Naive thymus-derived CD8-positive, alpha-beta T cell (primary cell): ENCODE measurements around the gene POLR2L. TPM values are rescaled to one million over a fixed set of nuclear protein-coding genes. Genes with fewer than 3 reads are reported as not detected.

Experiments used
- ATAC-seq, 2 donors: fragments of 150-1000 bp; cut with Tn5 transposase in 1 of 2; sonication (Bioruptor Pico), chemical (Tn5 transposase) in 1 of 2; 1 replicate in 1 of 2; 2 replicates in 1 of 2; pipeline ENCODE4 v1.10.0; 2021; ENCODE audit warnings: mild to moderate bottlenecking in 2 of 2, moderate library complexity in 2 of 2
- POLR2A ChIA-PET: fragments of 350-600 bp; sonication (Branson Sonifier 250); formaldehyde crosslinking; loops from one replicate; lab custom pipeline; 2021; ENCODE audit warnings: antibody characterized with exemption; lab: Charles Lee
- DNase-seq, 10 donors: peaks; one replicate each; pipeline versions ENCODE4 v3.0.0 to v3.0.0-alpha.2; 2020 to 2022
- H3K27ac Mint-ChIP-seq, 10 donors: one replicate each; pipeline ENCODE4 v1.8.0; 2020 to 2022; ENCODE audit warnings: mild to moderate bottlenecking in 10 of 10, mixed read lengths in 10 of 10, moderate library complexity in 4 of 10, inconsistent platforms in 1 of 10
- H3K27me3 Mint-ChIP-seq, 5 donors: one replicate each; pipeline ENCODE4 v1.8.0; 2021 to 2022; ENCODE audit warnings: mixed read lengths in 5 of 5
- H3K36me3 Mint-ChIP-seq, 3 donors: one replicate each; pipeline ENCODE4 v1.8.0; 2020 to 2022; ENCODE audit warnings: mixed read lengths in 3 of 3, mild to moderate bottlenecking in 2 of 3, inconsistent platforms in 1 of 3
- H3K4me1 Mint-ChIP-seq, 4 donors: one replicate each; pipeline ENCODE4 v1.8.0; 2021 to 2022; ENCODE audit warnings: mixed read lengths in 4 of 4
- H3K4me3 Mint-ChIP-seq, 10 donors: one replicate each; pipeline ENCODE4 v1.8.0; 2020 to 2022; ENCODE audit warnings: mild to moderate bottlenecking in 10 of 10, mixed read lengths in 10 of 10, moderate library complexity in 6 of 10, inconsistent platforms in 1 of 10
- H3K9me3 Mint-ChIP-seq, 9 donors: one replicate each; pipeline ENCODE4 v1.8.0; 2020 to 2022; ENCODE audit warnings: mixed read lengths in 9 of 9, mild to moderate bottlenecking in 3 of 9, inconsistent platforms in 1 of 9, moderate library complexity in 1 of 9
- polyA plus RNA-seq, 3 donors: library from polyadenylated mRNA; unstranded; fragments of 300-500 nt; fragmentation: Illumina TruSeq; gene quantifications; one replicate each; pipeline ENCODE4 v1.2.3, GENCODE V29; 2021
- total RNA-seq, 8 experiments: library from RNA in 2 of 8; stranded (reverse) in 2 of 8; gene quantifications; one replicate each; pipeline ENCODE4 v1.2.3 and lab custom pipeline; 2021 to 2026

POLR2L gene
- total and polyA plus RNA-seq, 5 experiments from 2014 or later = 50.3 to 102 (median 96.5) TPM

DNA sequence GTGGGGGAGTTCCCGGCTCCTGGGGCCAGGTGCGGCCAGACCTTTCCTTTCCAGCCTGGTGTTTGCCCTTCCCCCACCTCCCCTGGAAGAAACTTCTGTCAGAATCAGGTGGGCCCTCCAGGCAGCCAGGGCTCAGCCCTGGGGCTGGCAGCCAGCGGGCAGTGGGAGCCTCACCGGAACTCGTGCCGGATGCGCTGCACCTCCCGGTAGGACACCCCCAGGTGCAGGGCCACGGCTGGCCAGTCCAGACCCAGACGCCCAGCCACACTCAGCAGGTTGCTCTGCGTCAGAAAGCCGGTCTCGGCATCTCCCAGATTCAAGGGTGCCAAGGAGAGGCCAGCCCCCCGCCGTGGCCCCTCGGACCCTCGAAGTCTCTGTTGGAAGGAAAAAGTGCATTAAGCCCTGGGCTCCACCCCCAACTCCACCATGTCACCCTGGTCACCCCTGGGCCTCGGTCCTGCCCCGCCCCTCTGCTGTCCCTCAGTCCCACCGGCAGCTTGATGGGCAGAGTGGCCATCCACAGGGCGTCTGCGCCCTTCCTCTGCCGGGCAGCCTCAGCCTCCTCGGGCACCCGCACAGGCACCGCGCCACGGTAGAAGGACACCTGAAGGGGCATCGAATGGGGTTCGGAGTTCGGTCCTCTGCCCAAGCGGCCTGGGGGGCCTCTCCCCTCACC lies 42.5 kb downstream of the POLR2L start:
- no peaks in the 10 kb centered on the region for H3K9me3 Mint-ChIP-seq
- DNase-seq = no peak
- H3K36me3 Mint-ChIP-seq = peaks cover 0 to 2% (median 0%) of the 10 kb centered on the region in 3 donors
- H3K4me3 Mint-ChIP-seq = peak overlapping the region in 1 of 10 donors; percentile 48
- no peak overlapping the region for H3K27ac Mint-ChIP-seq
- peaks cover 4 to 34% (median 21%) of the 10 kb centered on the region in 4 donors for H3K4me1 Mint-ChIP-seq
- ATAC-seq = no peak
- no peaks in the 10 kb centered on the region for H3K27me3 Mint-ChIP-seq
- POLR2A ChIA-PET = interaction anchor here (1.2 to 1.8 kb wide), 5 partner anchors 10 to 23 kb away, joined by 3 to 9 read pairs (median 4); partner anchors contain the start of genes PNPLA2 and RPLP2

DNA sequence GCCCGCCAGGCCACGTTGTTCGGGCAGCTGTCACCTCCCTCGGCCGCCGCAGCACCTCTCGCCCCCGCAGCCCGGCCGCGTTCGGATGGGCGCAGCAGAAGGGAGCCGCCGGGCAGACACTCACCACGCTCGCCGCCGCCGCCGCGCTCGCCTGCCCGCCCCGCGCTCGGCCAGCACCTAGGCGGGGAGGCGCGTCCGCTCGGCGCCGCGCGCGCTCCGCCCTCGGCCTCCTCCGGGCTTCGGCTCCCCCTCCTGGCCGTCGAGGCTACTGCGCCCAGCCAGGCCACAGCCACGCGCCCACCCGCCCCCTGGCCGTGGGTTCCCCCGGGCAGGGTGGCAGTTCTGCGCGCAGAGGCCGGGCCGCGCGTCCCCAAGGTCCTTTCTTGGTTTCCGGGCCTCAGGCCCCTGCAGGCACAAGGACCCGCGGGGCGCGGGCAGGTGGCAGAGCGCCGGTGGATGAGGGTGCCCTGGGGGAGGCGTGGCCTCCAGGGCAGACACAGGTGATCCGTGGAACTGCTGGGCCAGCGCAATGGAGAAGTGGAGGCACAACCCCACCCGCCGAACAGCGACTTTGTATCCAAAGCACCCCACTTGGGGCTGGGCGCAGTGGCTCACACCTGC lies 44.1 kb downstream of the POLR2L start, which contains the start of gene SLC25A22:
Gene SLC25A22, minus strand, starts transcription at position 189 of the 621 bp plus-strand sequence. CDS start 3,275 bp downstream, outside the sequence.
- H3K4me1 Mint-ChIP-seq = peaks cover 4 to 29% (median 20%) of the 10 kb centered on the region in 4 donors
- peak; percentile 57 to 58 for ATAC-seq
- H3K27ac Mint-ChIP-seq = peak within 1 kb of the TSS; percentile 82 to 98 (median 94)
- H3K9me3 Mint-ChIP-seq = no peaks in the 10 kb centered on the region
- H3K4me3 Mint-ChIP-seq = peak within 1 kb of the TSS; percentile 84 to 97 (median 90)
- POLR2A ChIA-PET = interaction anchor here (0.5 to 3.2 kb wide), 9 partner anchors 10 to 262 kb away, joined by 3 to 29 read pairs (median 4); partner anchors contain the start of genes GATD1, HRAS, LRRC56 and PNPLA2
- DNase-seq = peak; percentile 71 to 89 (median 84)
- H3K36me3 Mint-ChIP-seq = peaks cover 0 to 3% (median 0%) of the 10 kb centered on the region in 3 donors
- H3K27me3 Mint-ChIP-seq = no peaks in the 10 kb centered on the region

DNA sequence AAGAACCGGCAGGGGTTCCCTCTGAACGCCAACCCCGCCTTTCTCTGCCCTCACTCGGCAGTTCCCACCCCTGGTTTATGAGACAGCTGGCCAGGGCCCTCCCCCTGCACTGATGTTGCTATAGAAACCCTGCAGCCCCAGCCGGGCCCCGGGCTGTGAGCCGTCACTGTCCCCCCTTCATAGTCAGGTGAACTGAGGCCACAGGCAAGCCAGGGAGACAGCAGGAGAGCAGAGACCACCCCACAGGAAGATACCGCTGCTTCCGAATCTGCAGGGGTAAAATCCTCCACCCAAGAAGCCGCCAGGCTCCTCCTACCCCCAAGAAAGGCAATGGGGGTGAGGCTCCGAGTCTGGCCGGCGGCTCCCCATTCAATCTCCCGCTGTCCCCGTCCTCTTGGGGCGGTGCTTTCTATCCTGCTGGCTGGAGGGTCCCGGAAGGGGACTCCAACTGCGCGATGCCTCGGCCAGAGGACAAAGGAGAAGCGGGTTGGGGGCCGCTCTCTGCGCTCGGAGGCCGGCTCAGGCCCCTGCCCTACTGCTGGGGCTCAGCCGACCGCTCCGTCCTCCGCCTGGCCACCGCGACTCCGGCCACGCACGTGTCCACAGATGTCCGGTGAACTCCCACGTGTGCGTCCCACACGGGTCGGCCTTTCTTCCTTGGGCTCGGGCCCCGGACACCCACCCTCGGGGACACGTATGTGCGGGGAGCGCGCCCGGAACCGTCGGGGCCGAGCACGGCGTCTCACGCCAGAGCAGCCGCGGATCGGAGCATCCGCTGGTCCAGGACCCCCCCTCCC lies 44.8 kb downstream of the POLR2L start:
- peak; percentile 63 to 69 for ATAC-seq
- no peaks in the 10 kb centered on the region for H3K27me3 Mint-ChIP-seq

DNA sequence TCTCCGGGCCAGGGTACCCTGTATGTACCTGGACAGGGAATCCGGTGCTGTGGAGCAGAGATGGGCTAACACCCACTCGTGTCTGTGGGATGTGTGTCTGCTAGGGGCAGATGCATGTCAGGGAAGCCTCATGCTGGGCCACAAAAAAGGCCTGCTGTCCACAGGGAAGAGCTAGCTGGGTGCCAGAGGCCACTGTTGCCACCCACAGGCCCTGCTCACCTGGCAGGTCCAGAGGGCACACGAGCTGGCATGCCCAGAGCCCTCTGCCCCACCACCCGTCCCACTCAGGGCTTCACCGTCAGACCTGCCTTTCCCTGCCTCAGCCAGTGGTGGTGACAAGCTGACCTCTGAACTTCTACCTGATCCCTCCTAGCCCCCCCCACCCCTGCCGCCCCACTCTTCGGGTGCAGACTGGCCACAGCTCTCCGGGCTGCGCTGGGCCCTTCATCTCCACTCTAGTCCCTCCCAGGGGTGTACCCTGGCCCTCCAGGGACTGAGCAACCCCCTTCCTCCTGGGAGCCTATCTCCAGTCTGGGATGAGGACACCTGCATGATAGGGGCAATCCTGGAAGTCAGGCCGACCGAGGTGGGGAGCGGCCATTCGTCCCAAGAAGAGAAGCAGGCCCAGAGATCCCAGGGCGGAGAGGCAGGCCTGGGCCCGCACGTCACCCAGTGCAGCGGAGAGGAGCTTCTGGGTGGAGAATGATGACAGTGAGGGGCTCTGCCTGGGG lies 45.6 kb downstream of the POLR2L start:
- peak in 1 of 2 donors; percentile 1 for ATAC-seq
- Mint-ChIP-seq H3K27me3 (no peaks in the 10 kb centered on the region), H3K36me3 (peaks cover 0 to 12% (median 0%) of the 10 kb centered on the region in 3 donors), H3K9me3 (no peaks in the 10 kb centered on the region), H3K4me3 (peak overlapping the region; percentile 84 to 97 (median 90)), H3K27ac (peak overlapping the region; percentile 82 to 98 (median 94)), H3K4me1 (peaks cover 4 to 26% (median 19%) of the 10 kb centered on the region in 4 donors)
- no peak for DNase-seq
- POLR2A ChIA-PET = interaction anchor here (1.0 to 3.2 kb wide), 12 partner anchors 8 to 260 kb away, joined by 3 to 29 read pairs (median 8); partner anchors contain the start of genes DEAF1, GATD1, HRAS and LRRC56

More for the DNA sequence above, 44.8 kb downstream of the POLR2L start:
- POLR2A ChIA-PET = interaction anchor here (0.5 to 3.2 kb wide), 12 partner anchors 9 to 261 kb away, joined by 3 to 29 read pairs (median 8); partner anchors contain the start of genes DEAF1, GATD1, HRAS and LRRC56
- Mint-ChIP-seq H3K4me3 (peak overlapping the region; percentile 84 to 97 (median 90)), H3K4me1 (peaks cover 4 to 29% (median 19%) of the 10 kb centered on the region in 4 donors), H3K9me3 (no peaks in the 10 kb centered on the region), H3K27ac (peak overlapping the region; percentile 82 to 98 (median 94)), H3K36me3 (peaks cover 0 to 9% (median 0%) of the 10 kb centered on the region in 3 donors)
- DNase-seq = peak; percentile 62 to 92 (median 82)

DNA sequence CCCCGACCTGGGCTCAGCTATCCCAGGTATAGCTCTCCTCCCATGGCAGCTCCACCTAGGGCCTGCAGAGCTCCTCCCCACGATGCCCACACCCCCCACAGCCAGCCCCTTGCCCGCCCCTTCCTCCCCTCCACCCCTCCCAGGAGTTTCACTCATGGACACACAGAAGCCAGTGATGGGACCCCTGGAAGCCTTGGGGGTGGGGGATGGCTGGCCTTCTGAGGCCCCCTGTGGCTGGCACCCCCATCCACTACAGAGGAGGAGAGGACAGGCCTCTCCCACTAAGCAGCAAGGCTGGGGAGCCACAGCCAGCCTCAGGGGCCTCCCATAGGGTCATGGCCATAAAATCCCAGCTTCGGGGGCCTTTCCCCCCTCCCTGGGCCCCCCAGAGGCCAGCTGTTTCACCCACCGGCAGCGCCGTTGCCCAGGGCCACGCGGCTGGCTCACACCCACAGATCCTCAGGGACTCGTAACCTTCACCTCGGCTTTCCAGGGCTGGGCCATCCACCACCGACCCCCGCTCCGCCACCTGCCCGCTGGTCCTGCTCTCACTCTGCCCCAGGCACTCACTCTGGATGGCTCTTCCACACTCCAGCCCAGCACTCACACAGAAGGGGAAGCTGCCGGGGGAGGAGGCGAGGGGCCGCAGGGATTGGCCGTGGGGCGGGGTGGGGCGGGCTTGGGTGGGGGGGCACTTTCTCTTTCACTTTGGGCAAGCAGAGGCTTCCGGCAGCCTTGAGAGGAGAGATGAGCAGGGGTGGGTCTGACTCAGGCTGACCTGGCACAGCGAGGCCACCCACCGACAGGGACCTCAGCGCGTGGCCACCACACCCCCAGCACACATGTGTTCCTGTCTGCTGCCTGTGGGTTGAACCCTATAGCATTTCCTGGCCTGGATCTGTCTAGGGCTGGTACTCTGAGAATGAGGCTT lies 46.4 kb downstream of the POLR2L start:
- H3K4me3 Mint-ChIP-seq = peak overlapping the region; percentile 84 to 97 (median 90)
- H3K4me1 Mint-ChIP-seq = peaks cover 4 to 24% (median 19%) of the 10 kb centered on the region in 4 donors
- H3K27ac Mint-ChIP-seq = peak overlapping the region; percentile 72 to 98 (median 94)
- ATAC-seq = peak; percentile 38 to 42
- peaks cover 0 to 16% (median 4%) of the 10 kb centered on the region in 3 donors for H3K36me3 Mint-ChIP-seq
- no peaks in the 10 kb centered on the region for H3K9me3 Mint-ChIP-seq
- H3K27me3 Mint-ChIP-seq = peaks cover 0 to 1% (median 0%) of the 10 kb centered on the region in 5 donors
- POLR2A ChIA-PET = interaction anchor here (0.6 to 3.2 kb wide), 12 partner anchors 9 to 1507 kb away, joined by 3 to 29 read pairs (median 8); partner anchors contain the start of genes DEAF1, GATD1, PIDD1 and PNPLA2
- DNase-seq = peak; percentile 55 to 87 (median 70)

DNA sequence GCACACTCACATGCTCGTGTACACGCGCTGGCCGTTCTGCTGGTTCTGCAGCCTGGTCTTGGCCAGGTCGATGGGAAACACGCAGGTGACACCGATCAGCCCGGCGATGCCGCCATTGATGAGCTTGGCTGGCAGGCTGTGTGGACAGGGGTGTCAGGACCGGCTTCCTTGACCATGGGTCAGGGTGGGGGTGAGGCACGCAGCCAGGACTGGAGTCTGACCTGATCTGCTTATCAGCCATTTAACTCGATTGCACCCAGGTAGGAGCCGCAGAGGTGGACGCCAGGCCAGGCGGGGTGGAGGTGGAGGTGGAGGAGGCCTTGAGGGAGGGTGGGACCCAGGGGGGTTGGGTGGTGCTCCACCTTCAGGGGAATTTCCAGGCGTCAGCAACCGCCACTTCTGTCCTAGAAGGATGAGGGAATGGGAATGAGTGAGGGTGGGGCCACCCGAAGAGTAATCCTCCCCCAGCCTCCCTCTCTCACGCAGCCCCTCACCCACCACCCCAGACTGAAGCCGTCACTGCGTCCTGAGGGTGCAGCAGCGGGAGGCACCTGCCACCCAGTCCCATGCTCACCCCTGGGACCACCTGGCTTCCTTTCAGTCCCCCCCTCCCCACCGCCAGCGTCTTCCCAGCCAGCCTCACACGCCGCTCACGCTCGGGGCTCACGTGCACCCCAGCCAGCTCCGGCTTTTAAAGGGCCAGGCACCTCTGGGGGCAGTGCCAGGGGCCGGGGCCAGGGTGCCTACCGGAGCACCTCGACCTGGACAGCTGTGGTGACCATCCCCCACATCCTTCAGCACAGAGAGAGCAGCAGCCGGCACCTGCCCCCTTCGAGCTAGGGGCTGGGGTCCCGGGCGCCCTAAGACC lies 47.3 kb downstream of the POLR2L start:
- peak overlapping the region in 1 of 10 donors; percentile 29 for H3K27ac Mint-ChIP-seq
- H3K9me3 Mint-ChIP-seq = no peaks in the 10 kb centered on the region
- peaks cover 4 to 21% (median 19%) of the 10 kb centered on the region in 4 donors for H3K4me1 Mint-ChIP-seq
- no peak for DNase-seq
- no peak for ATAC-seq
- peak overlapping the region; percentile 42 to 97 (median 62) for H3K4me3 Mint-ChIP-seq
- POLR2A ChIA-PET = interaction anchor here (0.6 to 3.2 kb wide), 12 partner anchors 9 to 1507 kb away, joined by 3 to 29 read pairs (median 7); partner anchors contain the start of genes DEAF1, GATD1, PIDD1 and PNPLA2
- H3K36me3 Mint-ChIP-seq = peaks cover 0 to 16% (median 4%) of the 10 kb centered on the region in 3 donors
- peaks cover 0 to 1% (median 0%) of the 10 kb centered on the region in 5 donors for H3K27me3 Mint-ChIP-seq

DNA sequence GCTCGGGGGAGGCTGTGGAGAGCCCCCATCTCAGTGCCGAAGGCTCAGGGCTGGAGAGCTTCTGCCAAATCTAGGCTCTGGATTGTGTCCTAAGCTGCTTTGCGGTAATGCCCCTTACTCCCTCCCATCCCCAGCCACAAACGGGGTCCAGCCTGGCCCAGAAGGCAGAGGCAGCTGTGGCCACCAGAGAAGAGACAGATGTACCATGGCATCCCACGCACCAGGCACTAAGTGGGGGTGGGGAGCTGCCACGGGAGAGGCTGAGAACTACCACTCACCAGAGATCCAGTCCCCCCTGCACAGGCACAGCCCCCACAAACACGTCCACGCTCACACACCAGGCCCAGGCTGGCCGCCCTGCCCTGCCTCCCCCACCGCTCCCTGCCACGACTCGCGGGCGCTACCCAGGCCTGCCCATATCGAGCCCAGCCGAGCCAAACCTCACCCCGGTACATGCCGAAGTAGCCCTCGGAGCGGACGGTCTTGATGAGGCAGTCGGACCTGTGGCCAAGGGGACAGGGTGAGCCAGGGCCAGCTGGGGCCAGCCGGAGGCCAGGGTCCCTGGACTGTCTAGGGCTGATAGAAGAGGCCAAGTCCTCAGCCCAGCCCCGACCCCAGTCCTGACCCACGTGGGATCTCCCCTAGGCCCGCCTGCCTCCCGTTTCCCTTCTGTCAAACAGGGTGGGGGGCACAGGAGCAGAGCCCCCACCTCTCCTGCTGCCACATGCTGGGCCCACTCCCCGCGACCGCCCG lies 48.1 kb downstream of the POLR2L start:
- POLR2A ChIA-PET = interaction anchor here (0.8 to 1.4 kb wide), 3 partner anchors 9 to 35 kb away, joined by 3 to 5 read pairs (median 3); partner anchors contain the start of gene GATD1
- Mint-ChIP-seq H3K4me1 (peaks cover 4 to 21% (median 19%) of the 10 kb centered on the region in 4 donors), H3K4me3 (peak overlapping the region; percentile 14 to 94 (median 40)), H3K36me3 (peaks cover 0 to 16% (median 4%) of the 10 kb centered on the region in 3 donors), H3K27ac (no peak overlapping the region), H3K27me3 (peaks cover 0 to 1% (median 0%) of the 10 kb centered on the region in 5 donors), H3K9me3 (no peaks in the 10 kb centered on the region)
- DNase-seq (no peak), ATAC-seq (no peak)

DNA sequence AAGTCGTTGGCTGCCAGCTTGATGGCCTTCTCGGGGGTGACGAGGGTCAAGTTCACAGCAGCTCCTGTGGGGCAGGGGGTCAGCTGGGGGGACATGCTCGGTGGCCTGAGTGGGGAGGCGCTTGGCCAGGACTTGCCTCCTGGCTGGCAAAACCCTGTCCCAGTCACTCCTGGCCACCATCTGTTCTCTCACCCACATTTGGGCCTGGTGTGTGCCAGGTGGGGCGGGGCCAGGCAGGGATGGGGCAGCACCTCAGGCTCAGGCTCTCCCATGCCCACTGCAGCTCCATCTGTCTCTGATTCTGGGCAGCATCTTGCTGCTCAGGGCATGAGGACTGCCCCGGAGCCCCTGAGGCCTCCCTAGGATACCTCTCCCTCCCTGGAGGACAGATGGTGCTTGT lies 48.8 kb downstream of the POLR2L start:
- Mint-ChIP-seq H3K4me3 (peak overlapping the region in 6 of 10 donors; percentile 6 to 76 (median 26)), H3K36me3 (peaks cover 0 to 16% (median 4%) of the 10 kb centered on the region in 3 donors), H3K27ac (no peak overlapping the region), H3K9me3 (no peaks in the 10 kb centered on the region), H3K27me3 (peaks cover 0 to 5% (median 0%) of the 10 kb centered on the region in 5 donors), H3K4me1 (peaks cover 4 to 24% (median 22%) of the 10 kb centered on the region in 4 donors)
- ATAC-seq = no peak
- DNase-seq = no peak
- POLR2A ChIA-PET = interaction anchor here (1.0 to 1.2 kb wide), 2 partner anchors 10 to 16 kb away, joined by 3 to 5 read pairs; partner anchors contain the start of gene GATD1

DNA sequence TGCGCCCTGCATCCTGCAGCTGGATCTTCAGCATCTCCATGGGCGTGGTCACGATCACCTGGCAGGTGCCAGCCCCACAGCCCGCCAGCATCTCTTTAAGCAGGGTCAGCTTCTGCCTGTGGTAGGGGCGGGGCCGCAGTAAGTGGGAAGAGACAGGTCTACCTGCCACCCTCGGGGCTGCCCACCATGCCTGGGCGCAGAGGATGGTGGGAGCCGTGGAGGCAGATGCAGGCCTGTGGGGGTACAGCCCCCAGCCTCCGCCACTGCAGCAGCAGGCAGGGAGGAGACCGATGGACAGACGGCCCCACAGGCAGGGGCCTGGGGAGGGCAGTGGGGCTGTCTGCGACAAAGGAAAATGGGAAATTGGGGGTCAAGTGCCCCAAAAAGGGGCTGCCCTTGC lies 49.5 kb downstream of the POLR2L start:
- H3K36me3 Mint-ChIP-seq = peaks cover 0 to 16% (median 4%) of the 10 kb centered on the region in 3 donors
- H3K4me3 Mint-ChIP-seq = peak overlapping the region in 1 of 10 donors; percentile 38
- H3K4me1 Mint-ChIP-seq = peaks cover 4 to 27% (median 26%) of the 10 kb centered on the region in 4 donors
- ATAC-seq (no peak), DNase-seq (no peak)
- H3K9me3 Mint-ChIP-seq = no peaks in the 10 kb centered on the region
- H3K27me3 Mint-ChIP-seq = peaks cover 0 to 5% (median 0%) of the 10 kb centered on the region in 5 donors
- POLR2A ChIA-PET = interaction anchor here (0.6 to 1.2 kb wide), 4 partner anchors 10 to 1542 kb away, joined by 3 to 5 read pairs (median 4); partner anchors contain the start of gene GATD1
- no peak overlapping the region for H3K27ac Mint-ChIP-seq
